Right lobe of liver (tissue), 6 donors: ENCODE data around the gene KRTAP10-11. TPM values are rescaled to one million over a fixed set of nuclear protein-coding genes. Genes with fewer than 3 reads are reported as not detected.

Source experiments
- ATAC-seq, 4 donors: fragments of 200-7000 bp; cut with Tn5 transposase; one replicate each; pipeline ENCODE4 v1.9.1; 2020; ENCODE audit warnings: mild to moderate bottlenecking in 4 of 4, moderate library complexity in 4 of 4
- DNase-seq, 3 donors: peaks; one replicate each; pipeline ENCODE4 v3.0.0-alpha.2; 2020
- H3K27ac ChIP-seq, 3 donors: fragments of 200-600 bp; one replicate each; pipeline ENCODE4 v1.8.0; 2022
- H3K27me3 ChIP-seq, 2 donors: fragments of 200-600 bp; one replicate each; pipeline ENCODE4 v1.8.0; 2022
- H3K36me3 ChIP-seq, 4 donors: fragments of 200-600 bp; sonication (generic) in 1 of 4; one replicate each; pipeline versions ENCODE4 v1.5.1 to v1.8.0; 2017 to 2022; ENCODE audit warnings: control low read depth in 1 of 4
- H3K4me1 ChIP-seq, 4 donors: fragments of 200-600 bp; sonication (generic) in 1 of 4; one replicate each; pipeline versions ENCODE4 v1.5.1 to v1.8.0; 2017 to 2022; ENCODE audit warnings: control low read depth in 1 of 4
- H3K4me3 ChIP-seq, 3 donors: fragments of 200-600 bp; one replicate each; pipeline ENCODE4 v1.8.0; 2022
- H3K9me3 ChIP-seq, 4 donors: fragments of 200-600 bp; sonication (generic) in 1 of 4; one replicate each; pipeline versions ENCODE4 v1.5.1 to v1.8.0; 2017 to 2022; ENCODE audit warnings: control low read depth in 1 of 4
- CTCF ChIP-seq, 4 donors: fragments of 200-600 bp in 3 of 4; fragments of 450-650 bp in 1 of 4; IDR thresholded peaks; one replicate each; pipeline versions ENCODE4 v1.5.1 to v1.8.0; 2016 to 2022; ENCODE audit warnings: antibody characterized with exemption in 4 of 4, mild to moderate bottlenecking in 2 of 4
- POLR2A ChIP-seq: fragments of 450-650 bp; IDR thresholded peaks from one replicate; pipeline ENCODE4 v1.6.1; 2017; ENCODE audit warnings: antibody characterized with exemption, mild to moderate bottlenecking
- WGBS: methylation state at CpG from one replicate; pipeline ENCODE4 v1.1.6; 2018; ENCODE audit warnings: low coverage, low lambda C conversion rate; ENCODE audit not compliant: insufficient coverage; ENCODE audit errors: missing lambda C conversion rate; 5-methylcytosine and 5-hydroxymethylcytosine counted together
- intact Hi-C, 2 donors: fragments of 100-400 bp; cut with DNase I; formaldehyde crosslinking; loops; one replicate each; pipeline versions ENCODE4 v1.11.2 to v1.14.1; 2022
- total RNA-seq, 6 experiments: library from RNA; depleted of rRNA in 2 of 6; stranded (reverse); fragments of >200 nt in 2 of 6; fragmentation: NEBNext Ultra II Directional in 3 of 6; extraction: Animal tissue kit (Norgen Biotek cat#: 25700) in 3 of 6; gene quantifications; one replicate each; pipeline versions ENCODE4 v1.1.0 to v1.2.4, GENCODE V29; 2016 to 2023
- donor health status: DM: no; HTN: yes; CAD: no.
- donor health status: DM: no; HTN: no; CAD: no.
- donor health status: DM: no; HTN: no; CAD: no.
- donor health status: DM: no; HTN: yes; CAD: no.
- donor health status: DM: no; HTN: yes; CAD: no.

Gene KRTAP10-11
- total RNA-seq, 6 experiments from 2014 or later, result not detected

- H3K27ac ChIP-seq, result no peak overlapping the region
- peaks cover 0 to 4% (median 0%) of the 10 kb centered on the region in 4 donors for H3K9me3 ChIP-seq
- H3K4me1 ChIP-seq, result no peaks in the 10 kb centered on the region
- intact Hi-C loops, result no loop called here
- ATAC-seq (no peak), DNase-seq (no peak)
- no peaks in the 10 kb centered on the region for H3K36me3 ChIP-seq
- H3K4me3 ChIP-seq, result no peak overlapping the region
- no peak for TF ChIP-seq CTCF (IDR thresholded peaks at IDR 0.05)
- TF ChIP-seq POLR2A, result no peak
- H3K27me3 ChIP-seq, result no peaks in the 10 kb centered on the region
- WGBS, result 91% methylated on average over 3 of the region's 13 CpGs
Measured at GRCh38 chr21:44677881-44678280, 31.7 kb downstream of the KRTAP10-11 start.

- 73% methylated on average over 4 of the region's 11 CpGs for WGBS
Measured at GRCh38 chr21:44681152-44681551, 34.9 kb downstream of the KRTAP10-11 start.

GRCh38 chr21:44681861-44682579 is 35.8 kb downstream of the KRTAP10-11 start, which contains the start of gene KRTAP12-1:
KRTAP12-1 (minus strand) TSS chr21:44682163; CDS start chr21:44682123, 40 bp downstream.
- TF ChIP-seq CTCF (IDR thresholded peaks at IDR 0.05), result no peak
- no peak for TF ChIP-seq POLR2A
- Histone ChIP-seq H3K4me3 (no peak within 1 kb of the TSS), H3K36me3 (no peaks in the 10 kb centered on the region), H3K27ac (no peak within 1 kb of the TSS), H3K27me3 (no peaks in the 10 kb centered on the region), H3K4me1 (no peaks in the 10 kb centered on the region), H3K9me3 (no peaks in the 10 kb centered on the region)
- intact Hi-C loops, result no loop called here
- ATAC-seq, result no peak
- 56% methylated on average over 7 of the region's 23 CpGs for WGBS
- no peak for DNase-seq

More at GRCh38 chr21:44681152-44681551, 34.9 kb downstream of the KRTAP10-11 start:
- H3K4me1 ChIP-seq, result no peaks in the 10 kb centered on the region
- no peak overlapping the region for H3K4me3 ChIP-seq
- no peak overlapping the region for H3K27ac ChIP-seq
- DNase-seq (no peak), ATAC-seq (no peak)
- H3K36me3 ChIP-seq, result no peaks in the 10 kb centered on the region
- no peak for TF ChIP-seq CTCF (IDR thresholded peaks at IDR 0.05)
- TF ChIP-seq POLR2A, result no peak
- no peaks in the 10 kb centered on the region for H3K27me3 ChIP-seq
- no peaks in the 10 kb centered on the region for H3K9me3 ChIP-seq
- intact Hi-C loops, result no loop called here

- DNase-seq, result no peak
Measured at GRCh38 chr21:44682580-44683151, 36.5 kb downstream of the KRTAP10-11 start.

More at GRCh38 chr21:44682580-44683151, 36.5 kb downstream of the KRTAP10-11 start:
- intact Hi-C loops, result no loop called here
- Histone ChIP-seq H3K4me1 (no peaks in the 10 kb centered on the region), H3K27me3 (no peaks in the 10 kb centered on the region), H3K4me3 (no peak overlapping the region), H3K36me3 (no peaks in the 10 kb centered on the region), H3K27ac (no peak overlapping the region), H3K9me3 (no peaks in the 10 kb centered on the region)
- 35% methylated on average over 5 of the region's 15 CpGs for WGBS
- TF ChIP-seq POLR2A, result no peak
- no peak for TF ChIP-seq CTCF (IDR thresholded peaks at IDR 0.05)
- no peak for ATAC-seq
